Tibial artery (tissue), 4 donors: Measurements from ENCODE around the gene TMEM14A.

ENCODE experiments used
- DNase-seq, 2 donors: peaks; one replicate each; pipeline ENCODE4 v3.0.0-alpha.2; 2019
- H3K27ac ChIP-seq, 2 donors: fragments of 200-600 bp; sonication (generic) in 1 of 2; 1 replicate in 1 of 2; 2 replicates in 1 of 2; pipeline ENCODE4 v1.5.1; 2018 to 2019; ENCODE audit warnings: mild to moderate bottlenecking in 1 of 2
- H3K27me3 ChIP-seq, 2 donors: fragments of 200-600 bp; sonication (generic) in 1 of 2; one replicate each; pipeline versions ENCODE4 v1.5.1 to v1.6.0; 2016 to 2019
- H3K36me3 ChIP-seq, 3 donors: fragments of 200-600 bp; sonication (generic) in 2 of 3; one replicate each; pipeline ENCODE4 v1.5.1; 2016 to 2019; ENCODE audit warnings: mild to moderate bottlenecking in 2 of 3
- H3K4me1 ChIP-seq, 4 donors: fragments of 200-600 bp; sonication (generic) in 2 of 4; 1 replicate in 3 of 4; 2 replicates in 1 of 4; pipeline ENCODE4 v1.5.1; 2016 to 2019
- H3K4me3 ChIP-seq, 2 donors: fragments of 200-600 bp; sonication (generic) in 1 of 2; 1 replicate in 1 of 2; 2 replicates in 1 of 2; pipeline ENCODE4 v1.5.1; 2018 to 2019; ENCODE audit warnings: mild to moderate bottlenecking in 2 of 2
- H3K9me3 ChIP-seq, 3 donors: fragments of 200-600 bp; sonication (generic) in 1 of 3; one replicate each; pipeline ENCODE4 v1.5.1; 2016 to 2019
- intact Hi-C: fragments of 100-400 bp; cut with DNase I; formaldehyde crosslinking; loops from one replicate; pipeline ENCODE4 v1.15.0; 2023; ENCODE audit warnings: low total_unique reads
- TF ChIP-seq, protein P1 (sequence below), 2 experiments: fragments of 200-600 bp in 1 of 2; fragments of 450-650 bp in 1 of 2; IDR thresholded peaks; one replicate each; pipeline ENCODE4 v1.5.1; 2017 to 2019; ENCODE audit warnings: antibody characterized with exemption in 2 of 2, mild to moderate bottlenecking in 1 of 2, moderate library complexity in 1 of 2

The TMEM14A gene

DNA sequence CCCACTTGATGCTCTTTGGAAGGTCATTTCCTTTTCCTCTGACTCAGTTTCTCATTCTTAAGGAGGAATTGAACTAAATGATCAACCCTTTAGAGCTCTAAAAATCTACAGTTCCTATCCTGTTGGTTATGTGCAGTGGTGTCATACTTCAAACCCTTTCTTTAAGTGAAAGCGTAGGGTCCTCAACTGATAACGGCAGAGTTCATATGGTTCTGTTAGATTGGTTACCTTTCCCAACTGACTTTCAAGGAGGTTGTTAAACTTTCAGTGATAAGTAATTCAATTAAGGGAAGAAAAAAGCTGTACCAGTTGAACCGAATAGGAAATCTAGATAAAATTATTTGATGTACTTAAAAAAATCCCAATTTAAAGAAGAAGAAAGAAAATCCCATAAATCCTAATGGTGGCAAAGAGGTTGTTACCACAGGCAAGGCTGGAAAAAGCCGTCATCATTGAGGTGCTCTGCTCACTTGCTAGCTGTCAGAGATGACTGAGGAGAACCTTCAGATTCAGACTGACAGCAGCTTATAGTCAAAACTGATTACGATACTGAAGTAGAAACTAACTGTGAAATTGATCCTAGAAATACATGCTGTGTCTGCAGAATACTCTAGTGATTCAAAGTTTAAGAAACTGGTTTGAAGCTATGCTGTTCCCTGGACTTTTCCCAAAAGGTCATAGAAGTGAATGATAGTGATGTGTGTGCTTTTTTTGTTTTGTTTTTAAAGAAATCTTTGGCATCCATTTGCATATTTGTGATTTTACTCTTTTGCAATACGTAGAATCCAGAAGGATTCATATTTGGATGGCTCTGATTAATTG, 16.2 kb downstream of the TMEM14A start:
- H3K36me3 ChIP-seq: peaks cover 7 to 30% (median 19%) of the 10 kb centered on the region in 3 donors
- H3K27me3 ChIP-seq: no peaks in the 10 kb centered on the region
- intact Hi-C loops: no loop called here
- H3K4me3 ChIP-seq: no peak overlapping the region
- TF ChIP-seq, protein P1, sequence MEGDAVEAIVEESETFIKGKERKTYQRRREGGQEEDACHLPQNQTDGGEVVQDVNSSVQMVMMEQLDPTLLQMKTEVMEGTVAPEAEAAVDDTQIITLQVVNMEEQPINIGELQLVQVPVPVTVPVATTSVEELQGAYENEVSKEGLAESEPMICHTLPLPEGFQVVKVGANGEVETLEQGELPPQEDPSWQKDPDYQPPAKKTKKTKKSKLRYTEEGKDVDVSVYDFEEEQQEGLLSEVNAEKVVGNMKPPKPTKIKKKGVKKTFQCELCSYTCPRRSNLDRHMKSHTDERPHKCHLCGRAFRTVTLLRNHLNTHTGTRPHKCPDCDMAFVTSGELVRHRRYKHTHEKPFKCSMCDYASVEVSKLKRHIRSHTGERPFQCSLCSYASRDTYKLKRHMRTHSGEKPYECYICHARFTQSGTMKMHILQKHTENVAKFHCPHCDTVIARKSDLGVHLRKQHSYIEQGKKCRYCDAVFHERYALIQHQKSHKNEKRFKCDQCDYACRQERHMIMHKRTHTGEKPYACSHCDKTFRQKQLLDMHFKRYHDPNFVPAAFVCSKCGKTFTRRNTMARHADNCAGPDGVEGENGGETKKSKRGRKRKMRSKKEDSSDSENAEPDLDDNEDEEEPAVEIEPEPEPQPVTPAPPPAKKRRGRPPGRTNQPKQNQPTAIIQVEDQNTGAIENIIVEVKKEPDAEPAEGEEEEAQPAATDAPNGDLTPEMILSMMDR (IDR thresholded peaks at IDR 0.05): no peak
- DNase-seq: no peak
- no peaks in the 10 kb centered on the region for H3K4me1 ChIP-seq
- no peaks in the 10 kb centered on the region for H3K9me3 ChIP-seq
- H3K27ac ChIP-seq: no peak overlapping the region

DNA sequence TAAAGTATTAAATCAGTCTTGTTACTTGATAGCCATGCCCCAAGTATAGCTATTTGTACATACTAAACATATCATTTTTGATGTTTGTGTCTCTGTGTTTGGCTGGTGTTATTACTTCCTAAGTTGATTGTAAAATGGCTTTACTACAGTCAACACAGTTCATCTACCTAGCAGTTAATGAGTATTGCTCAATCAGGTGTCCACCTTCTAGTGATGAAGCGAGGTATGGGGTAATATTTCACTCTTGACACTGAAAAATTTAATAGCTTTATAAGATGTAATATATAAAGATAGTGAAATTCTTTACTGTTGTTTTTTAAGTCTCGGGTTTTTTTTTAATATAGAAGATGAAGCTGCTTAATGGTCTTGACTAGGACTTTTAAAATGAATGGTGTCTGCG, 18.9 kb downstream of the TMEM14A start:
- intact Hi-C loops: no loop called here
- H3K9me3 ChIP-seq: no peaks in the 10 kb centered on the region
- H3K27ac ChIP-seq: no peak overlapping the region
- H3K27me3 ChIP-seq: no peaks in the 10 kb centered on the region
- no peak overlapping the region for H3K4me3 ChIP-seq
- H3K4me1 ChIP-seq: no peaks in the 10 kb centered on the region
- DNase-seq: no peak
- peaks cover 0 to 11% (median 0%) of the 10 kb centered on the region in 3 donors for H3K36me3 ChIP-seq
- TF ChIP-seq, protein P1 (IDR thresholded peaks at IDR 0.05): no peak

DNA sequence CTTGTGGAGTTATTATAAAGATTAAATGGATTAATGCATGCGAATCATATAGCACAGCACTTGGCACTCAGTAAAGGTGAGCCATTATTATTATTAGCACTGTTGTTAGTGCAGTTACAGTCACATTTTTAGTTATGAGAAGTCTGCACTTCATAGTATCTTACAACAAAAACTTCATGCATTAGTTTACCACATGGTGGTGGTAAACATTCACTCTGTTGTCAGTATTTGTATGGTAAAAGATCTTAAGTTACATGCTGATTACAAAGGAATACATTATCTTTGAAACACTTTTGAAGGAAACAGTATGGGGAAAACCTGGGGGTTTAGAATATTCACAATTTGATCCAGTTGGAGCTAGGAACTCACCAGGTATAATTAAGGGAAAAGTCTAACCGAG, 20.8 kb downstream of the TMEM14A start:
- H3K27ac ChIP-seq: no peak overlapping the region
- no peak overlapping the region for H3K4me3 ChIP-seq
- H3K9me3 ChIP-seq: no peaks in the 10 kb centered on the region
- TF ChIP-seq, protein P1 (IDR thresholded peaks at IDR 0.05): no peak
- H3K4me1 ChIP-seq: no peaks in the 10 kb centered on the region
- DNase-seq: no peak
- peaks cover 0 to 6% (median 0%) of the 10 kb centered on the region in 3 donors for H3K36me3 ChIP-seq
- no peaks in the 10 kb centered on the region for H3K27me3 ChIP-seq
- intact Hi-C loops: no loop called here

DNA sequence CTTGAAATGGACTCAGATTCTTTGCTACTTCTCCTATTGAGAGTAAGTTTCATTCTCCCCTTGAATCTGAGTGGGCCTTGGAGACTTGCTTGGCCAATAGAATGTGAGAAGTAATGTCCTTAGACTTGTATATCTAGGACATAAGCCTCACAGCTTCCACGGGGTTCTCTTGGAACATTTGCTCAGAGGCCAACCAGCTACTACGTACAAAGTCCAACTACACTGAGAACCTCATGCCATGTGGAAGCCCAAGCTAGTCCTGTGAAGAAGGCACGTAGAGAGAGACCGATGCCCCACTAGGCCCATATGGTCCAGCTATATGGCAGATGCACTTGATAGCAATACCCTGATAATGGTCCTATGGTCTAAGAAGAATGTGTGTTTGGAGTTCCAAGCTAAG, 22.9 kb downstream of the TMEM14A start:
- no peak overlapping the region for H3K4me3 ChIP-seq
- peaks cover 0 to 6% (median 0%) of the 10 kb centered on the region in 3 donors for H3K36me3 ChIP-seq
- no peaks in the 10 kb centered on the region for H3K9me3 ChIP-seq
- TF ChIP-seq, protein P1 (IDR thresholded peaks at IDR 0.05): no peak
- no peaks in the 10 kb centered on the region for H3K4me1 ChIP-seq
- intact Hi-C loops: no loop called here
- no peak overlapping the region for H3K27ac ChIP-seq
- DNase-seq: no peak
- no peaks in the 10 kb centered on the region for H3K27me3 ChIP-seq

DNA sequence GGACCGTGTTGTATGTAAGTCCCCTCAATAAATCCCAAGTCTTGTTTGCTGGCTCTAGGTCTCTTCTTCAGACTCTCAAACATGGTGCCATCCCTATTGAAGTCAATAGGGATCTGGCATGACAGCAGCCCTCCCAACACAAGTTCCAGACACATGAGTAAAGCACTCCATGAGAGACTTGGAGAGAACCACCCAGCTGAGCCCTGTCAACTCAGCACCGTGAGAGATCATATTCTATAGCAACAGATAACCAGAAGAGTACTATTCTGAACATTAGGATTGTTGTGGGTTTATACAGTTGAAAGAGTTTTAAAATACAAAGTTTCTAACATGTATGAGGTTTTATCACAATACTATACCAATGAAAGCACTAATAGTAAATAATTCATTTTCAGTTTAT, 23.5 kb downstream of the TMEM14A start:
- intact Hi-C loops: no loop called here
- H3K4me1 ChIP-seq: no peaks in the 10 kb centered on the region
- H3K36me3 ChIP-seq: peaks cover 0 to 6% (median 0%) of the 10 kb centered on the region in 3 donors
- H3K27ac ChIP-seq: no peak overlapping the region
- H3K4me3 ChIP-seq: no peak overlapping the region
- TF ChIP-seq, protein P1 (IDR thresholded peaks at IDR 0.05): no peak
- no peaks in the 10 kb centered on the region for H3K27me3 ChIP-seq
- DNase-seq: no peak
- H3K9me3 ChIP-seq: no peaks in the 10 kb centered on the region
